RWPE2 (cell line): Measurements from ENCODE around the gene RNASE13.

ENCODE experiments used
- ATAC-seq: fragments of 200-7000 bp; cut with Tn5 transposase; 3 replicates; pipeline ENCODE4 v1.9.1; 2021; ENCODE audit warnings: low read depth
- DNase-seq: peaks from one replicate; pipeline ENCODE4 v3.0.0-alpha.2; 2020; ENCODE audit warnings: low spot score
- H3K27ac ChIP-seq: fragments of 450-650 bp; 2 replicates; pipeline ENCODE4 v1.5.1; 2017; ENCODE audit warnings: mild to moderate bottlenecking; ENCODE audit not compliant: poor library complexity, severe bottlenecking
- H3K27me3 ChIP-seq: fragments of 250-450 bp; sonication (Bioruptor Pico); 2 replicates; pipeline ENCODE4 v1.5.1; 2021; ENCODE audit warnings: mild to moderate bottlenecking, moderate library complexity; ENCODE audit not compliant: insufficient read depth, poor library complexity, severe bottlenecking
- H3K36me3 ChIP-seq: fragments of 250-450 bp; sonication (Bioruptor Pico); 2 replicates; pipeline ENCODE4 v1.5.1; 2020; ENCODE audit warnings: low read depth, mild to moderate bottlenecking, moderate library complexity
- H3K4me1 ChIP-seq: fragments of 250-450 bp; sonication (Bioruptor Pico); 2 replicates; pipeline ENCODE4 v1.5.1; 2021; ENCODE audit warnings: mild to moderate bottlenecking, moderate library complexity; ENCODE audit not compliant: insufficient read depth, poor library complexity, severe bottlenecking
- H3K4me3 ChIP-seq: fragments of 250-450 bp; sonication (Bioruptor Pico); 2 replicates; pipeline ENCODE4 v1.5.1; 2021; ENCODE audit warnings: mild to moderate bottlenecking, moderate library complexity; ENCODE audit not compliant: severe bottlenecking
- H3K9me3 ChIP-seq: fragments of 250-450 bp; sonication (Bioruptor Pico); 2 replicates; pipeline ENCODE4 v1.5.1; 2021; ENCODE audit warnings: mild to moderate bottlenecking, moderate library complexity; ENCODE audit not compliant: severe bottlenecking
- CTCF ChIP-seq: fragments of 450-650 bp; IDR thresholded peaks from one replicate; pipeline ENCODE4 v1.5.1; 2017; ENCODE audit warnings: mild to moderate bottlenecking, moderate library complexity; ENCODE audit not compliant: poor library complexity, severe bottlenecking

The RNASE13 gene

GRCh38 chr14:21073921-21074320, 39.3 kb upstream of the RNASE13 start:
- Histone ChIP-seq H3K4me1 (peaks cover 6% of the 10 kb centered on the region), H3K36me3 (peaks cover 18% of the 10 kb centered on the region)

GRCh38 chr14:21072781-21073339, 38.3 kb upstream of the RNASE13 start:
- peaks cover 18% of the 10 kb centered on the region for H3K36me3 ChIP-seq
- H3K4me1 ChIP-seq = peaks cover 6% of the 10 kb centered on the region
- TF ChIP-seq CTCF = no peak
- peaks cover 12% of the 10 kb centered on the region for H3K27me3 ChIP-seq
- H3K9me3 ChIP-seq = no peaks in the 10 kb centered on the region
- H3K27ac ChIP-seq = no peak overlapping the region
- H3K4me3 ChIP-seq = no peak overlapping the region
- ATAC-seq = no peak
- DNase-seq = no peak

More at GRCh38 chr14:21073921-21074320, 39.3 kb upstream of the RNASE13 start:
- no peak for ATAC-seq
- H3K27ac ChIP-seq = no peak overlapping the region
- no peak for DNase-seq
- no peak overlapping the region for H3K4me3 ChIP-seq
- H3K9me3 ChIP-seq = no peaks in the 10 kb centered on the region
- peaks cover 9% of the 10 kb centered on the region for H3K27me3 ChIP-seq
- no peak for TF ChIP-seq CTCF

GRCh38 chr14:21072031-21072473, 37.4 kb upstream of the RNASE13 start:
- Histone ChIP-seq H3K9me3 (no peaks in the 10 kb centered on the region), H3K27me3 (peaks cover 12% of the 10 kb centered on the region), H3K36me3 (peaks cover 14% of the 10 kb centered on the region), H3K4me1 (peaks cover 6% of the 10 kb centered on the region), H3K4me3 (no peak overlapping the region), H3K27ac (peak overlapping the region; percentile 60)
- DNase-seq (no peak), ATAC-seq (no peak)
- no peak for TF ChIP-seq CTCF

GRCh38 chr14:21071225-21072030, 36.8 kb upstream of the RNASE13 start:
- Histone ChIP-seq H3K9me3 (no peaks in the 10 kb centered on the region), H3K36me3 (peaks cover 11% of the 10 kb centered on the region), H3K4me3 (peak overlapping the region; percentile 64), H3K4me1 (peaks cover 6% of the 10 kb centered on the region), H3K27ac (peak overlapping the region; percentile 60), H3K27me3 (peaks cover 12% of the 10 kb centered on the region)
- DNase-seq = no peak
- no peak for TF ChIP-seq CTCF
- peak; percentile 59 for ATAC-seq
